GM18511 (cell line): ENCODE results near the gene MATN4.

ENCODE experiments used
- ATAC-seq: cut with Tn5 transposase; IDR thresholded peaks from one replicate; pipeline ENCODE4 v1.9.1; 2021; ENCODE audit warnings: mild to moderate bottlenecking, moderate library complexity; ENCODE audit not compliant: unreplicated experiment

Gene MATN4

GRCh38 chr20:45293041-45294002 lies 14.8 kb downstream of the MATN4 start:
- ATAC-seq: peak; percentile 64

- no peak for ATAC-seq
Measured at GRCh38 chr20:45292343-45292742, 15.8 kb downstream of the MATN4 start.

- no peak for ATAC-seq
Measured at GRCh38 chr20:45291526-45291925, 16.6 kb downstream of the MATN4 start.

GRCh38 chr20:45290677-45291355 lies 17.3 kb downstream of the MATN4 start:
- no peak for ATAC-seq

GRCh38 chr20:45289942-45290676 lies 18.0 kb downstream of the MATN4 start:
- ATAC-seq: no peak

- ATAC-seq: no peak
Measured at GRCh38 chr20:45288860-45289259, 19.2 kb downstream of the MATN4 start.

- no peak for ATAC-seq
Measured at GRCh38 chr20:45288376-45288775, 19.7 kb downstream of the MATN4 start.

- no peak for ATAC-seq
Measured at GRCh38 chr20:45283551-45284057, 24.5 kb downstream of the MATN4 start.

- no peak for ATAC-seq
Measured at GRCh38 chr20:45282700-45283550, 25.2 kb downstream of the MATN4 start.

GRCh38 chr20:45279992-45280391 lies 28.1 kb downstream of the MATN4 start:
- no peak for ATAC-seq

GRCh38 chr20:45275338-45275737 lies 32.8 kb downstream of the MATN4 start:
- ATAC-seq: no peak

- no peak for ATAC-seq
Measured at GRCh38 chr20:45269754-45270270, 38.3 kb downstream of the MATN4 start.

- ATAC-seq: no peak
Measured at GRCh38 chr20:45269056-45269455, 39.0 kb downstream of the MATN4 start.

GRCh38 chr20:45268531-45268930 lies 39.6 kb downstream of the MATN4 start:
- ATAC-seq: no peak

- ATAC-seq: no peak
Measured at GRCh38 chr20:45266977-45267376, 41.1 kb downstream of the MATN4 start.

GRCh38 chr20:45263556-45264266 lies 44.4 kb downstream of the MATN4 start:
- no peak for ATAC-seq

GRCh38 chr20:45258664-45259063 lies 49.4 kb downstream of the MATN4 start:
- no peak for ATAC-seq

- no peak for ATAC-seq
Measured at GRCh38 chr20:45258259-45258658, 49.8 kb downstream of the MATN4 start.

GRCh38 chr20:45257711-45258110 lies 50.4 kb downstream of the MATN4 start:
- no peak for ATAC-seq
